Measurements from ENCODE around the gene VTA1. TPM values are rescaled to one million over a fixed set of nuclear protein-coding genes. Genes with fewer than 3 reads are reported as not detected.

Gene VTA1
- total and polyA plus RNA-seq, 2 of the 8 experiments (the other 6 are each of a cell fraction or from before 2014, with no cell fraction given): 63.6 to 67.0 TPM

DNA sequence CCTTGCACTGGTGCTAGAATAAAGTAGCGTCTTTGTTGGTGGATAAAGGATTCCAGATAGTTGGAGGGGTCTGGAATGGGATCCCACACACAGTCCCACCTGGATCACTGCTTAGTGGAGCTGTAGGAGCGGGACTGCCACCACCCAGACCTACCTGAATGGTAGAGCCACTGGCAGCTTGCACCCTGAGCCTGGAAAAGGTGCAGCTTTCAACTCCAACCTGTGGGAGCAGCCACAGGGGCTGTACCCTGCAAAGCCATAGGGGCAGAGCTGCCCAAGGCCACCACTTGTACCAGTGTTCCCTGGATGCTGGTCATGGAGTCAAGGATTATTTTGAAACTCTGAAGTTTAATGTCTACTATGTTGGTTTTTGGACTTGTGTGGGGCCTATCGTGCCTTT, 26.9 kb downstream of the VTA1 start:
- Histone ChIP-seq H3K23me2 (ENCODE audit: low read depth, low read length) (no peaks in the 10 kb centered on the region), H3K36me3 (ENCODE audit: control insufficient read depth in 2 of 4, insufficient read depth in 4 of 4, low read length in 3 of 4) (peaks cover 0 to 34% (median 8%) of the 10 kb centered on the region in 4 experiments; a peak in 4 of 8 replicates), H3K4ac (replicated peaks; ENCODE audit: insufficient read length, low read depth, low read length) (no peak overlapping the region), H3K9ac (replicated peaks in 1 of 4; ENCODE audit: extremely low read depth in 1 of 4, low read depth in 3 of 4, low read length in 3 of 4) (no peak overlapping the region), H3K23ac (ENCODE audit: insufficient read length) (no peak overlapping the region), H3K27me3 (replicated peaks in 1 of 4; ENCODE audit: control insufficient read depth in 3 of 4, extremely low read depth in 1 of 4, insufficient read depth in 3 of 4, low read length in 3 of 4) (no peaks in the 10 kb centered on the region), H3K79me1 (ENCODE audit: low read depth, low read length) (no peaks in the 10 kb centered on the region), H2BK20ac (ENCODE audit: low read length) (no peak overlapping the region), H2AFZ (ENCODE audit: low read length) (no peak overlapping the region), H3K56ac (replicated peaks; ENCODE audit: insufficient read length, low read depth, low read length) (no peak overlapping the region), H3K4me2 (ENCODE audit: insufficient read depth in 1 of 2, low read depth in 2 of 2, low read length in 2 of 2) (no peak overlapping the region), H2BK12ac (ENCODE audit: low read depth, low read length) (no peak overlapping the region), H3K4me3 (ENCODE audit: extremely low read depth in 1 of 4, insufficient read depth in 2 of 4, low read depth in 3 of 4, low read length in 4 of 4) (no peak overlapping the region), H4K5ac (ENCODE audit: insufficient read length, low read depth, low read length) (no peak overlapping the region), H3K4me1 (replicated peaks in 1 of 4; ENCODE audit: control insufficient read depth in 3 of 4, insufficient read depth in 4 of 4, low read length in 3 of 4) (no peaks in the 10 kb centered on the region), H4K8ac (ENCODE audit: extremely low read depth, insufficient read depth, low read length) (no peak overlapping the region), H2BK5ac (ENCODE audit: low read depth, low read length) (no peak overlapping the region), H2BK120ac (replicated peaks; ENCODE audit: low read depth, low read length) (no peak overlapping the region), H3K9me3 (ENCODE audit: insufficient read depth in 2 of 2, low read depth in 1 of 2, low read length in 1 of 2) (no peaks in the 10 kb centered on the region), H3K14ac (ENCODE audit: insufficient read length) (no peak overlapping the region), H2AK5ac (ENCODE audit: low read depth, low read length) (no peak overlapping the region), H2BK15ac (ENCODE audit: low read length) (no peak overlapping the region), H3K27ac (ENCODE audit: low read depth, low read length) (no peak overlapping the region), H4K91ac (replicated peaks; ENCODE audit: insufficient read length, low read length) (no peak overlapping the region), H3K18ac (ENCODE audit: extremely low read depth, low read length) (no peak overlapping the region), H3K79me2 (ENCODE audit: control insufficient read depth in 1 of 2, insufficient read depth in 2 of 2, low read length in 2 of 2) (no peaks in the 10 kb centered on the region), H4K20me1 (replicated peaks in 1 of 2; ENCODE audit: control insufficient read depth in 1 of 2, insufficient read depth in 2 of 2, low read length in 2 of 2) (no peaks in the 10 kb centered on the region)
- ChIA-PET POLR2A (ENCODE audit: partially characterized antibody) (no interaction called here), CTCF (ENCODE audit: partially characterized antibody) (interaction anchor here (0.9 kb wide), 1 partner anchor 18 kb away, joined by 3 read pairs; no protein-coding TSS in a partner anchor)
- WGBS, 2 experiments (ENCODE audit: extremely low coverage in 1 of 2, insufficient coverage in 1 of 2, insufficient read length in 1 of 2, insufficient replicate concordance in 2 of 2, low coverage in 1 of 2, low lambda C conversion rate in 2 of 2, missing lambda C conversion rate in 1 of 2): 89% methylated on average over 3 of the region's 3 CpGs; no CpG with 5 or more reads in 1 of the 2 experiments
- TF ChIP-seq SRF (IDR thresholded peaks at IDR 0.05; ENCODE audit: low read depth, low read length) (no peak), PHF8 (conservative IDR thresholded peaks at IDR 0.05; ENCODE audit: low read depth, low read length) (no peak), EP300 (IDR thresholded peaks at IDR 0.05; ENCODE audit: borderline replicate concordance in 1 of 2, low read depth in 2 of 2, low read length in 2 of 2) (no peak), CREB1 (IDR thresholded peaks at IDR 0.05) (no peak), SP4 (IDR thresholded peaks at IDR 0.05; ENCODE audit: low read length) (no peak), RFX5 (IDR thresholded peaks at IDR 0.05; ENCODE audit: borderline replicate concordance, low read depth, low read length) (no peak), POLR2AphosphoS5 (IDR thresholded peaks at IDR 0.05; ENCODE audit: low read depth, low read length) (no peak), SIN3A (conservative IDR thresholded peaks at IDR 0.05 in 1 of 2, IDR thresholded peaks at IDR 0.05 in 1 of 2; ENCODE audit: low read depth in 1 of 2, low read length in 2 of 2) (no peak), BACH1 (IDR thresholded peaks at IDR 0.05; ENCODE audit: low read length) (no peak), POU5F1 (IDR thresholded peaks at IDR 0.05; ENCODE audit: low read depth, low read length) (no peak)
- no peak for DNase-seq (ENCODE audit: low read depth in 1 of 2, low spot score in 2 of 2)
- no peak for FAIRE-seq

All from H1 (cell line).